ENCODE data around the gene B3GNT2.

B3GNT2 gene

DNA sequence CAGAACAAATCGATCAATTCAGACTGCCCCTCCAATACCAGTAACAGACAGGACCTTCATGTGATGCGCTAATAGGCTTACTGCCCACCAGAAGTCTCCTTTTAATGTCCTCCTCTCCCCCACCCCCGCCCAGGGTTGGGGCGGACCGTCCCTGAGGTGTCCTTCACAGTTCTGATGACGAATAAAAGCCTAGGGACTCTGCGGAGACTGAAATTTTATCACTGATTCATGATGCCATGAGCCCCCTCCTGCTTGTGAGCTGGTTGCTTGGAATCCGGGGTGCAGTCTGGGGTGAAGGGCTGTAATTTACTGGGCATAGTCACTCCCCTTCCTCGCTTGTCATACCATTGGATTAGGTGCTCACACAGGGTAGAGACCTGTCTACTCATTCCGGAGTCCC lies 42.3 kb downstream of the B3GNT2 start:
- Histone ChIP-seq H3K27ac (replicated peaks) (no peak overlapping the region), H3K4me3 (replicated peaks; ENCODE audit: insufficient read depth, low read length) (no peak overlapping the region), H3K27me3 (ENCODE audit: insufficient read depth, poor library complexity, severe bottlenecking) (no peaks in the 10 kb centered on the region)
- TF ChIP-seq, protein P1, sequence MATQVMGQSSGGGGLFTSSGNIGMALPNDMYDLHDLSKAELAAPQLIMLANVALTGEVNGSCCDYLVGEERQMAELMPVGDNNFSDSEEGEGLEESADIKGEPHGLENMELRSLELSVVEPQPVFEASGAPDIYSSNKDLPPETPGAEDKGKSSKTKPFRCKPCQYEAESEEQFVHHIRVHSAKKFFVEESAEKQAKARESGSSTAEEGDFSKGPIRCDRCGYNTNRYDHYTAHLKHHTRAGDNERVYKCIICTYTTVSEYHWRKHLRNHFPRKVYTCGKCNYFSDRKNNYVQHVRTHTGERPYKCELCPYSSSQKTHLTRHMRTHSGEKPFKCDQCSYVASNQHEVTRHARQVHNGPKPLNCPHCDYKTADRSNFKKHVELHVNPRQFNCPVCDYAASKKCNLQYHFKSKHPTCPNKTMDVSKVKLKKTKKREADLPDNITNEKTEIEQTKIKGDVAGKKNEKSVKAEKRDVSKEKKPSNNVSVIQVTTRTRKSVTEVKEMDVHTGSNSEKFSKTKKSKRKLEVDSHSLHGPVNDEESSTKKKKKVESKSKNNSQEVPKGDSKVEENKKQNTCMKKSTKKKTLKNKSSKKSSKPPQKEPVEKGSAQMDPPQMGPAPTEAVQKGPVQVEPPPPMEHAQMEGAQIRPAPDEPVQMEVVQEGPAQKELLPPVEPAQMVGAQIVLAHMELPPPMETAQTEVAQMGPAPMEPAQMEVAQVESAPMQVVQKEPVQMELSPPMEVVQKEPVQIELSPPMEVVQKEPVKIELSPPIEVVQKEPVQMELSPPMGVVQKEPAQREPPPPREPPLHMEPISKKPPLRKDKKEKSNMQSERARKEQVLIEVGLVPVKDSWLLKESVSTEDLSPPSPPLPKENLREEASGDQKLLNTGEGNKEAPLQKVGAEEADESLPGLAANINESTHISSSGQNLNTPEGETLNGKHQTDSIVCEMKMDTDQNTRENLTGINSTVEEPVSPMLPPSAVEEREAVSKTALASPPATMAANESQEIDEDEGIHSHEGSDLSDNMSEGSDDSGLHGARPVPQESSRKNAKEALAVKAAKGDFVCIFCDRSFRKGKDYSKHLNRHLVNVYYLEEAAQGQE (IDR thresholded peaks at IDR 0.05; ENCODE audit: insufficient replicate concordance, low read depth): no peak
- TF ChIP-seq CTCF (IDR thresholded peaks at IDR 0.05; ENCODE audit: insufficient read depth, low read length) (no peak), GABPA (IDR thresholded peaks at IDR 0.05; ENCODE audit: low read depth) (no peak), POLR2AphosphoS5 (IDR thresholded peaks at IDR 0.05; ENCODE audit: low read depth) (no peak), SPI1 (IDR thresholded peaks at IDR 0.05; ENCODE audit: borderline replicate concordance, low read depth) (no peak)
- DNase-seq (ENCODE audit: low read depth in 1 of 2, low spot score in 1 of 2): no peak

DNA sequence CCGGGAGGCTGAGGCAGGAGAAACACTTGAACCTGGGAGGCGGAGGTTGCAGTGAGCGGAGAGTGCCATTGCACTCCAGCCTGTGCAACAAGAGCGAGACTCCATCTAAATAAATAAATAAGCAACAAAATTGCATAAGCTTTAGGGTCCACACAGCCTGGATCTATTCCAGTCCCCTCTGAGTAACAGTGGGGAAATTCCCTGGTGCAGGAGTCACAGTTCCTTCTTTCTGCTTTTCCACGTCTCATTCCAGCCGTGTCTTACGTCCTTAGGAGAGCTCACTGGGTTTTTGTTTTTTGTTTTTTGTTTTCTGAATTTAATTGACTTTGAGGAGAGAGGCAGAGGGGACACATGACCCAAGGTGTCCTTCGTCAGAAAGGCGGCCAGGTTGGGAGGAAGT lies 44.6 kb downstream of the B3GNT2 start:
- no peaks in the 10 kb centered on the region for H3K27me3 ChIP-seq (ENCODE audit: insufficient read depth, poor library complexity, severe bottlenecking)
- no peak overlapping the region for H3K4me3 ChIP-seq (replicated peaks; ENCODE audit: insufficient read depth, low read length)
- no peak overlapping the region for H3K27ac ChIP-seq (replicated peaks)
- DNase-seq (ENCODE audit: low read depth in 1 of 2, low spot score in 1 of 2): no peak
- TF ChIP-seq POLR2AphosphoS5 (IDR thresholded peaks at IDR 0.05; ENCODE audit: low read depth) (no peak), CTCF (IDR thresholded peaks at IDR 0.05; ENCODE audit: insufficient read depth, low read length) (no peak), GABPA (IDR thresholded peaks at IDR 0.05; ENCODE audit: low read depth) (no peak), SPI1 (IDR thresholded peaks at IDR 0.05; ENCODE audit: borderline replicate concordance, low read depth) (no peak)
- TF ChIP-seq, protein P1 (IDR thresholded peaks at IDR 0.05; ENCODE audit: insufficient replicate concordance, low read depth): no peak

- Histone ChIP-seq H3K27ac (replicated peaks) (no peak overlapping the region), H3K27me3 (ENCODE audit: insufficient read depth, poor library complexity, severe bottlenecking) (no peaks in the 10 kb centered on the region), H3K4me3 (replicated peaks; ENCODE audit: insufficient read depth, low read length) (no peak overlapping the region)
- DNase-seq (ENCODE audit: low read depth in 1 of 2, low spot score in 1 of 2): no peak
- no peak for TF ChIP-seq POLR2AphosphoS5 (IDR thresholded peaks at IDR 0.05; ENCODE audit: low read depth)
- no peak for TF ChIP-seq SPI1 (IDR thresholded peaks at IDR 0.05; ENCODE audit: borderline replicate concordance, low read depth)
- no peak for TF ChIP-seq CTCF (IDR thresholded peaks at IDR 0.05; ENCODE audit: insufficient read depth, low read length)
- TF ChIP-seq GABPA (IDR thresholded peaks at IDR 0.05; ENCODE audit: low read depth): no peak
Observed at GRCh38 chr2:62243983-62244382, 48.1 kb downstream of the B3GNT2 start.

DNA sequence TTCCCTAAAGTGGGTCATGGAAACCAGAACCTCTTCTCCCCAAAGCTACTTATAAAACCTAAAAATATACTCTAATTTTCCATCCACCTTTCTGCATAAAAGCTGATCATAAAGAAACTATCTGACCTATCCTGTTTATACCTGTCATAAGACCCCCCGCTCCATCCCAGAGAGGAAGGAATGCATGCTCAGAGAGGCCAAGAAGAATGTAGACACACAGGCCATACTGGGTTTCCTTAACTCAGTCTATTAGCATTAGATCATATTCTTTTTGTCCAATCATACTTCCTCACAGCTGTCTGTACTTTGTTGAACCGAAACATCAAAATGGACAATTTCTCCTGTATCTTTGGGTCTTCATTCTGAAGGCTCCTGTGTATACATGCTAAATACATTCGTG lies 52.3 kb downstream of the B3GNT2 start:
- Histone ChIP-seq H3K27ac (replicated peaks) (no peak overlapping the region), H3K4me3 (replicated peaks; ENCODE audit: insufficient read depth, low read length) (no peak overlapping the region), H3K27me3 (ENCODE audit: insufficient read depth, poor library complexity, severe bottlenecking) (no peaks in the 10 kb centered on the region)
- DNase-seq (ENCODE audit: low read depth in 1 of 2, low spot score in 1 of 2): no peak
- TF ChIP-seq, protein P1 (IDR thresholded peaks at IDR 0.05; ENCODE audit: insufficient replicate concordance, low read depth): no peak
- no peak for TF ChIP-seq GABPA (IDR thresholded peaks at IDR 0.05; ENCODE audit: low read depth)
- TF ChIP-seq SPI1 (IDR thresholded peaks at IDR 0.05; ENCODE audit: borderline replicate concordance, low read depth): no peak
- no peak for TF ChIP-seq CTCF (IDR thresholded peaks at IDR 0.05; ENCODE audit: insufficient read depth, low read length)
- TF ChIP-seq POLR2AphosphoS5 (IDR thresholded peaks at IDR 0.05; ENCODE audit: low read depth): no peak
